ENCODE measurements around the gene SLC35E4. TPM values are rescaled to one million over a fixed set of nuclear protein-coding genes. Genes with fewer than 3 reads are reported as not detected.
"Not testable (repeated sequence)": the region's sequence is repeated elsewhere in the genome, so short reads cannot be mapped to it uniquely, and the experiment has no call there.

The SLC35E4 gene
- total RNA-seq, 1 experiment from 2014 or later: 1.1 TPM

- DNase-seq; H3K4me3 ChIP-seq; H3K36me3 ChIP-seq; H3K27ac ChIP-seq; H3K4me1 ChIP-seq; H3K27me3 ChIP-seq; H3K9me3 ChIP-seq (replicated peaks): not testable (repeated sequence)
Observed at GRCh38 chr22:30679895-30680690, 44.5 kb downstream of the SLC35E4 start.

- H3K4me3 ChIP-seq: no peak overlapping the region
- 0 out of 2 replicates have a peak, but pooled peaks cover 2% of the 10 kb centered on the region for H3K27me3 ChIP-seq
- no peaks in the 10 kb centered on the region for H3K9me3 ChIP-seq (replicated peaks)
- DNase-seq: no peak
- no peak overlapping the region for H3K27ac ChIP-seq
- no peaks in the 10 kb centered on the region for H3K4me1 ChIP-seq
- no peaks in the 10 kb centered on the region for H3K36me3 ChIP-seq
Observed at GRCh38 chr22:30680991-30681770, 45.6 kb downstream of the SLC35E4 start.

GRCh38 chr22:30681831-30682230 is 46.2 kb downstream of the SLC35E4 start:
- no peak for DNase-seq
- 0 out of 2 replicates have a peak, but pooled peaks cover 2% of the 10 kb centered on the region for H3K27me3 ChIP-seq
- H3K27ac ChIP-seq: no peak overlapping the region

DNA sequence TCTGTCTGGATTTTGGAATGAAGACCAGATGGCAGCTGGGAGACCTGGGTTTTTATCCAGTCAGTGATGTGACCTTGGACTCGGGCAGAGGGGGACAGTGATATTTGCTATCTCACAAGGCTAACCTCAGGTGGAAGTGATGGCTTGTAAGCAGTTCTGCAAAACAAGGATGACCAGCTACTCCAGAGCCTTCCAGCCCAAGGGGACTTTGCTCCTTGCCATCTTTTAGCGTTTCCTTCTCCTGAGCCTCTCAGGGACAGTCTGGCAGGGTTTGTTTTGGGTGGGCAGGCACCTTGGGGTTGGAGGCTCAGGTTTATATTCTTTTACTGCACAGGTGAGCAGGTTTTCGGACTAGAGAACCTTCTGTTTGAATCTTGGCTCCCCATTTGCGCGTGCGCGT is 49.6 kb downstream of the SLC35E4 start:
- Histone ChIP-seq H3K4me1 (no peaks in the 10 kb centered on the region), H3K27ac (no peak overlapping the region), H3K36me3 (no peaks in the 10 kb centered on the region), H3K9me3 (replicated peaks) (no peaks in the 10 kb centered on the region), H3K27me3 (no peaks in the 10 kb centered on the region), H3K4me3 (no peak overlapping the region)
- no peak for DNase-seq

More at GRCh38 chr22:30681831-30682230, 46.2 kb downstream of the SLC35E4 start:
- H3K4me1 ChIP-seq: no peaks in the 10 kb centered on the region
- no peak overlapping the region for H3K4me3 ChIP-seq
- H3K36me3 ChIP-seq: no peaks in the 10 kb centered on the region
- no peaks in the 10 kb centered on the region for H3K9me3 ChIP-seq (replicated peaks)

- no peak overlapping the region for H3K27ac ChIP-seq
- no peak for DNase-seq
- no peaks in the 10 kb centered on the region for H3K9me3 ChIP-seq (replicated peaks)
- H3K4me1 ChIP-seq: no peaks in the 10 kb centered on the region
- no peaks in the 10 kb centered on the region for H3K36me3 ChIP-seq
- H3K4me3 ChIP-seq: no peak overlapping the region
- H3K27me3 ChIP-seq: no peaks in the 10 kb centered on the region
Observed at GRCh38 chr22:30687358-30687757, 51.8 kb downstream of the SLC35E4 start.

DNA sequence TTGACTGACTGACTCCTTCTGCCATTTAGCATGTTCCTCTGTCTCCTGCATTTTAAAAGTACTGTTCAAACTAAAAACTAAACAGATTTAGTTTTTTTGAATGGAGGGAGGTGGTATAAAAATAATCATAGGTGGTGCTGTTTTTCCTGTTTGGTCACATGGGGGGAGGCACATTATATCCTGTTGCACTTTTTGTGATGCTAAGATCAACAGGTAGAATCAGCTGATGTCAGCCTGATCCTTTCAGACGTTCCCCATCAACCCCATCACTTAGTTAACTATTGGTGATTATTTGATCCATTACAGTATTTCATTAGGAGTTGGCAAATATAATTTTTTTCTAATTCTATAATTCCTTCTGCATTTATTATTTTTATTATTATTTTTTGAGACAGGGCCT is 54.0 kb downstream of the SLC35E4 start:
- Histone ChIP-seq H3K4me3 (no peak overlapping the region), H3K36me3 (no peaks in the 10 kb centered on the region), H3K27me3 (no peaks in the 10 kb centered on the region), H3K4me1 (no peaks in the 10 kb centered on the region), H3K27ac (no peak overlapping the region), H3K9me3 (replicated peaks) (no peaks in the 10 kb centered on the region)
- no peak for DNase-seq

DNA sequence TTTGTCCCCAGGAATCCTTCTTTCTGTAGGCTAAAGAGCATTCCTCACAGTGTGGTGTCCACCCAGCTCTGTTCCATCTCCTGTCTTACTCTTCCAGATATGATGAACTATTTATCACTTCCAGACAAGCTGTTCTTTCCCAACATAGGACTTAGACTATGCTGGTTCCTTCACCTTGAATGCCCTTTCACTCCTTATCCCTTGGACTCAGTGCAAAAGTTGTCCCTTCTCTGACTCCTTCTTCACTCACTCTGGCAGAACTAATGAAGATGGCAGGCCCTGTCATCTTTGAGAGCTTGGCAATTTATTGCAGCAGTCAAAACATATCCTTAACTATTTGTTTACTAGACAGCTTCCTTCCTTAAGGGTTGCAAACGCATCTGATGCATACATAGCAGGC is 55.6 kb downstream of the SLC35E4 start:
- no peak overlapping the region for H3K27ac ChIP-seq
- no peak for DNase-seq
- no peak overlapping the region for H3K4me3 ChIP-seq
- H3K4me1 ChIP-seq: no peaks in the 10 kb centered on the region
- H3K9me3 ChIP-seq (replicated peaks): no peaks in the 10 kb centered on the region
- no peaks in the 10 kb centered on the region for H3K36me3 ChIP-seq
- H3K27me3 ChIP-seq: no peaks in the 10 kb centered on the region

DNA sequence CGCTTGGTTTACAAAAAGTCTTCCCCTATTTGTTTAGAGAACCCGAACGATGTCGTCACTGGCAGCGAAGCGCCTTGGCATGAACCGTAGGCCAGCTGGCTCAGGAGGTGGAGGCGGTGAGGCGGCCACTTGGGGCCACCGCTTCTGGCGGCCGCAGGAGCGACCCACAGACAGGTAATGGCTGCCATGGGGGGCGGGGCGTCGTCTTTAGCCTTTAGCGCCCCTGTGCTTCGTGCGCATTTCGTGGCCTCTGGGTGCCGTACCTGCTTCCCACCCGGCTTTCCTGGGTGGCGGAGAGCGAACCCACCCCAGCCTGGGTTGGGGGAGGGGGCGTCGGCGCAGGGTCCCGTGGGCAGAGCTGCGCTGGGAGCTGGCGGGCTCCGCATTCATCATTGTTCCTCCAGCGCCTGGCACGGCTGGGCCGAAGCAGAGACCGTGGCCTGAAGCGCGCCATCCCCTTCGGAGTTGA is 58.6 kb downstream of the SLC35E4 start:
- no peak overlapping the region for H3K4me3 ChIP-seq
- no peak overlapping the region for H3K27ac ChIP-seq
- H3K9me3 ChIP-seq (replicated peaks): no peaks in the 10 kb centered on the region
- no peaks in the 10 kb centered on the region for H3K27me3 ChIP-seq
- H3K4me1 ChIP-seq: no peaks in the 10 kb centered on the region
- no peak for DNase-seq
- H3K36me3 ChIP-seq: no peaks in the 10 kb centered on the region

GRCh38 chr22:30694640-30695350 is 59.2 kb downstream of the SLC35E4 start, which contains the start of gene OSBP2:
Gene OSBP2 (plus strand): TSS chr22:30694874. CDS start chr22:30694910, 36 bp downstream.
- H3K27me3 ChIP-seq: no peaks in the 10 kb centered on the region
- H3K4me1 ChIP-seq: no peaks in the 10 kb centered on the region
- H3K4me3 ChIP-seq: no peak within 1 kb of the TSS
- no peak within 1 kb of the TSS for H3K27ac ChIP-seq
- DNase-seq: no peak
- no peaks in the 10 kb centered on the region for H3K36me3 ChIP-seq
- no peaks in the 10 kb centered on the region for H3K9me3 ChIP-seq (replicated peaks)

DNA sequence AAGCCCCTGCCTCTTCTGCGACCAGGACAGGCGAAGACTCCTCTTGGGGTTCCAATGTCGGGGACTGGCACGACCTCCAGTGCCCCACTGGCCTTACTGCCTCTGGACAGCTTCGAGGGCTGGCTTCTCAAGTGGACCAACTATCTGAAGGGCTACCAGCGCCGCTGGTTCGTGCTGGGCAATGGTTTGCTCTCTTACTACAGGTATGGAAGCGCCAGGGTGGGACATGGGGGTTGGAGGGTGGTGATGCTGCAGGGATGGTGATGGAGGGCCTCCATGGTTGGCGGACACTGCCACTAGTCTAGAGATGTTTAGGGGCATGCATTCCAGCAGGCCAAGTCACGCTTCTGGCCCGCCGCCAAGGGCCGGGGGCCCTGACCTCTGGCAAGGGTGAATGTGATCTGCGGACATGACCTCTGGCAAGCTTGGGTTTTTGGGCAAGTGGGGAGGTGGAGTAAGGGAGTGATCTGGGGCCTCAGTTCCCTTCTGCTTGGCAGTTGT is 59.8 kb downstream of the SLC35E4 start:
- no peak for DNase-seq
- H3K36me3 ChIP-seq: no peaks in the 10 kb centered on the region
- no peaks in the 10 kb centered on the region for H3K9me3 ChIP-seq (replicated peaks)
- H3K27ac ChIP-seq: no peak overlapping the region
- H3K4me3 ChIP-seq: no peak overlapping the region
- no peaks in the 10 kb centered on the region for H3K27me3 ChIP-seq
- no peaks in the 10 kb centered on the region for H3K4me1 ChIP-seq

DNA sequence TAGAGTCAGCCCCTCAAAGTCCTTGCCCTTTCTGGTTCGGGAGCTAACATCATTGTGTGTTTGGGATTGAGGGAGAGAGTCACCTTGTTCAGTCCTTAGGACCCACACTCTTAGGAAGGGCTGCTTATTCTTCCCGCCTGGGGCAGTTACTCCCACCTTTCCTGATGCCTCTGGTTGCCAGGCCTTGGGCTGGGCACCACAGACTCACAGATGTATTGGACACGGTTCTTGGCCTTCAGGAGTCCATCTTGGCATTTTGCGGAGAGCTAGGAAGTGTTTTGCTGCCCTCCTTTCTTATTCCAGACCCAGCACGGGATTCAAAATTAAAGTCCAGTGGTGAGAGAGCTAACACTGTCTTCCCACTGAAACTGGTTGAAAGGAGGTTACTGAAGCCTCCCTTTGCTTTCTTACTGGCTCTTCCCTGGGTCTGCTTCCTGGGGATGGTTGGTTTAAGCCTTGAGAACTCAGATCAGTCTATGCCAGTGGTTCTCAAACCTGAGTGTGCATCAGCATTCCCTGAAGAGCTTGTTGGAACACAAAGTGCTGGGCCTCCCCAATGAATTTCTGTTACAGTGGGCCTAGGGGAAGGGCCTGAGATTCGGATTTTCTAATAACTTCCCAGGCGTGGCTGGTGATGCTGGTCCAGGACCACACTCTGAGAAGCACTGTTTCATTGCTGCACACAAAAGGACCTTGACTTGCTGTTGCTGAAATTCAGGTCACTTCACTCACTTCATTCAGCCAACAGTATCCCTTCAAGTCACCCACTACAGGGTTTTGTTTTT is 60.5 kb downstream of the SLC35E4 start:
- no peaks in the 10 kb centered on the region for H3K27me3 ChIP-seq
- no peaks in the 10 kb centered on the region for H3K9me3 ChIP-seq (replicated peaks)
- H3K27ac ChIP-seq: no peak overlapping the region
- no peaks in the 10 kb centered on the region for H3K36me3 ChIP-seq
- H3K4me3 ChIP-seq: no peak overlapping the region
- DNase-seq: no peak
- H3K4me1 ChIP-seq: no peaks in the 10 kb centered on the region
